Right lobe of liver (tissue), 4 donors: ENCODE results near the gene EML5.

Experiments
- POLR2A ChIP-seq: fragments of 450-650 bp; IDR thresholded peaks from one replicate; pipeline ENCODE4 v1.6.1; 2017; ENCODE audit warnings: antibody characterized with exemption, mild to moderate bottlenecking
- TF ChIP-seq, protein P1 (sequence below), 4 donors: fragments of 200-600 bp in 3 of 4; fragments of 450-650 bp in 1 of 4; IDR thresholded peaks; one replicate each; pipeline versions ENCODE4 v1.5.1 to v1.8.0; 2016 to 2022; ENCODE audit warnings: antibody characterized with exemption in 4 of 4, mild to moderate bottlenecking in 2 of 4
- donor health status: DM: no; HTN: no; CAD: no.
- donor health status: DM: no; HTN: no; CAD: no.
- donor health status: DM: no; HTN: yes; CAD: no.

DNA sequence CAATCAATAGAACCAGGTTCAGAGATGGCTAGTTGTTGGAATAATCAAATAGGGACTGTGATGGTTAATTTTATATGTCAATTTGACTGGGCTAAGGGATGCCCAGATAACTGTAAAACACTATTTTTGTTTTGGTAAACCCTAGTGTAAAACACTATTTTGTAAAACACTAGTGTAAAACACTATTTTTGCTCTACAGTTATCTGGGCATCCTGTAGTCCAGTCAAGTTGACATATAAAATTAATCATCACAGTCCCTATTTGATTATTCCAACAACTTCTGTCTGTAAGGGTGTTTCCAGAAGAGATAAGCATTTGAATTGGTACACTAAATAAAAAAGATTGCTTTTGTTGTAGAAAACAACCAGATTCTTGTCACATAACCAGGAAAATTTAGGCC lies 15.6 kb upstream of the EML5 start:
- TF ChIP-seq, protein P1, sequence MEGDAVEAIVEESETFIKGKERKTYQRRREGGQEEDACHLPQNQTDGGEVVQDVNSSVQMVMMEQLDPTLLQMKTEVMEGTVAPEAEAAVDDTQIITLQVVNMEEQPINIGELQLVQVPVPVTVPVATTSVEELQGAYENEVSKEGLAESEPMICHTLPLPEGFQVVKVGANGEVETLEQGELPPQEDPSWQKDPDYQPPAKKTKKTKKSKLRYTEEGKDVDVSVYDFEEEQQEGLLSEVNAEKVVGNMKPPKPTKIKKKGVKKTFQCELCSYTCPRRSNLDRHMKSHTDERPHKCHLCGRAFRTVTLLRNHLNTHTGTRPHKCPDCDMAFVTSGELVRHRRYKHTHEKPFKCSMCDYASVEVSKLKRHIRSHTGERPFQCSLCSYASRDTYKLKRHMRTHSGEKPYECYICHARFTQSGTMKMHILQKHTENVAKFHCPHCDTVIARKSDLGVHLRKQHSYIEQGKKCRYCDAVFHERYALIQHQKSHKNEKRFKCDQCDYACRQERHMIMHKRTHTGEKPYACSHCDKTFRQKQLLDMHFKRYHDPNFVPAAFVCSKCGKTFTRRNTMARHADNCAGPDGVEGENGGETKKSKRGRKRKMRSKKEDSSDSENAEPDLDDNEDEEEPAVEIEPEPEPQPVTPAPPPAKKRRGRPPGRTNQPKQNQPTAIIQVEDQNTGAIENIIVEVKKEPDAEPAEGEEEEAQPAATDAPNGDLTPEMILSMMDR (IDR thresholded peaks at IDR 0.05), result no peak
- no peak for TF ChIP-seq POLR2A
